Measurements from ENCODE around the gene SARDH. TPM values are rescaled to one million over a fixed set of nuclear protein-coding genes. Genes with fewer than 3 reads are reported as not detected.

Gene SARDH
- total RNA-seq, 1 experiment from 2014 or later = 5.6 TPM

DNA sequence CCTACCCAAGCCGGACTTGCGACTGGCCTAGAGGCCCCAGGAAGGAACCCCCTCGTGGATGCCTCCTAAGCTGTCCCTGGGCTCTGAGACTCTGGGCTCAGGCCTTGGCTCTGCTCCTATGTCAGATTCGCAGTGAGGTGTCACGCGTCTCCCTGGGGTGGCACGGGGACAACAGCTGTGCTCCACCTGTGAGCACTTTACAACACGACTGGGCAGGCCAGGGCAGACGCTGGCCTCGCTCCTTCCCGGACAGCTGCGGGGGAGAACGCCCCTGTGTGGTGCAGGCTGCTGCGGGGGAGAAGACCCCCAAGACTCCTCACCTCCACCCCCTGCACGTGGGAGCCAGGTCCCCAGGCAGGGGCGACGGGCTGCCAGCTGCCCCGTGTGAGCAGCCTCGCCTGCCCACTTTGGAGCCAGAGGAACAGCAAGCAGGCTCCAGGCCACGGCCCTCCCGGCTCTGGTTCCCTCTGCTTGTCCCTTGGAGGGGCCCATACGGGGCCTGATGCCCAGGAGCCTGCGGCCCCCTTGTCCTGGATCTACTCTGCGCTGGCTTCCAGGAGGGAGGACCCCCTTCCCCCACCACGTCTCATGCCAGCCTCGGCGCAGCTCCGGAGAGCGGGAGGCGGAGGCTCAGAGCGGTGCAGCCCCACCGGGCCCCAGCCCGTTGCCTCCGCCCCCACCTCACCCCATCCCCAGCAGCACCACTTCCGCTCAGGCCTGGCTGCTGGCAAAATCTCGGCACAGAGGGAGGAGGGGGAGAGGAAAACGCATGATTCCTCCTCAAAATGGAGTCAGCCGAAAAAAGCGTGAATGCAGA is 36.0 kb downstream of the SARDH start:
- Histone ChIP-seq H3K4me1 (ENCODE audit: control insufficient read depth in 1 of 2, insufficient read depth in 2 of 2, low read length in 2 of 2) (no peaks in the 10 kb centered on the region), H3K4me2 (ENCODE audit: low read length) (no peak overlapping the region), H4K20me1 (ENCODE audit: insufficient read depth) (no peaks in the 10 kb centered on the region), H2AFZ (ENCODE audit: low read depth, low read length, poor library complexity, severe bottlenecking) (no peak overlapping the region), H3K4me3 (replicated peaks in 1 of 2; ENCODE audit: low read depth in 1 of 2, low read length in 2 of 2) (no peak overlapping the region), H3K79me2 (ENCODE audit: insufficient read depth, low read length) (no peaks in the 10 kb centered on the region), H3K9me3 (ENCODE audit: control insufficient read depth in 1 of 2, insufficient read depth in 1 of 2, low read depth in 1 of 2, low read length in 2 of 2) (no peaks in the 10 kb centered on the region), H3K36me3 (ENCODE audit: control insufficient read depth in 1 of 2, insufficient read depth in 2 of 2, low read length in 2 of 2) (no peaks in the 10 kb centered on the region), H3K9me2 (ENCODE audit: insufficient read depth) (no peaks in the 10 kb centered on the region), H3K9ac (ENCODE audit: low read length) (no peak overlapping the region), H3K27me3 (ENCODE audit: insufficient read depth, low read length) (0 out of 2 replicates have a peak, but pooled peaks cover 3% of the 10 kb centered on the region), H3K27ac (ENCODE audit: low read depth, low read length) (no peak overlapping the region)
- POLR2A ChIA-PET = no interaction called here
- BruUV-seq (replicated peaks) = no TSS peak
- DNase-seq (ENCODE audit: low read depth, low spot score) (no peak), ATAC-seq (no peak)
- TF ChIP-seq, protein P1, sequence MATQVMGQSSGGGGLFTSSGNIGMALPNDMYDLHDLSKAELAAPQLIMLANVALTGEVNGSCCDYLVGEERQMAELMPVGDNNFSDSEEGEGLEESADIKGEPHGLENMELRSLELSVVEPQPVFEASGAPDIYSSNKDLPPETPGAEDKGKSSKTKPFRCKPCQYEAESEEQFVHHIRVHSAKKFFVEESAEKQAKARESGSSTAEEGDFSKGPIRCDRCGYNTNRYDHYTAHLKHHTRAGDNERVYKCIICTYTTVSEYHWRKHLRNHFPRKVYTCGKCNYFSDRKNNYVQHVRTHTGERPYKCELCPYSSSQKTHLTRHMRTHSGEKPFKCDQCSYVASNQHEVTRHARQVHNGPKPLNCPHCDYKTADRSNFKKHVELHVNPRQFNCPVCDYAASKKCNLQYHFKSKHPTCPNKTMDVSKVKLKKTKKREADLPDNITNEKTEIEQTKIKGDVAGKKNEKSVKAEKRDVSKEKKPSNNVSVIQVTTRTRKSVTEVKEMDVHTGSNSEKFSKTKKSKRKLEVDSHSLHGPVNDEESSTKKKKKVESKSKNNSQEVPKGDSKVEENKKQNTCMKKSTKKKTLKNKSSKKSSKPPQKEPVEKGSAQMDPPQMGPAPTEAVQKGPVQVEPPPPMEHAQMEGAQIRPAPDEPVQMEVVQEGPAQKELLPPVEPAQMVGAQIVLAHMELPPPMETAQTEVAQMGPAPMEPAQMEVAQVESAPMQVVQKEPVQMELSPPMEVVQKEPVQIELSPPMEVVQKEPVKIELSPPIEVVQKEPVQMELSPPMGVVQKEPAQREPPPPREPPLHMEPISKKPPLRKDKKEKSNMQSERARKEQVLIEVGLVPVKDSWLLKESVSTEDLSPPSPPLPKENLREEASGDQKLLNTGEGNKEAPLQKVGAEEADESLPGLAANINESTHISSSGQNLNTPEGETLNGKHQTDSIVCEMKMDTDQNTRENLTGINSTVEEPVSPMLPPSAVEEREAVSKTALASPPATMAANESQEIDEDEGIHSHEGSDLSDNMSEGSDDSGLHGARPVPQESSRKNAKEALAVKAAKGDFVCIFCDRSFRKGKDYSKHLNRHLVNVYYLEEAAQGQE (IDR thresholded peaks at IDR 0.05; ENCODE audit: low read depth) = no peak
- no peak for TF ChIP-seq EZH2 (IDR thresholded peaks at IDR 0.05)
- TF ChIP-seq EGR1 (IDR thresholded peaks at IDR 0.05; ENCODE audit: low read depth) = no peak
- no peak for TF ChIP-seq CEBPB (IDR thresholded peaks at IDR 0.05; ENCODE audit: low read depth)
- no peak for TF ChIP-seq YY1 (IDR thresholded peaks at IDR 0.05; ENCODE audit: extremely low read depth, insufficient replicate concordance, low read depth, low read length)
- TF ChIP-seq TCF7L2 (IDR thresholded peaks at IDR 0.05; ENCODE audit: borderline replicate concordance, extremely low read depth, insufficient read depth, insufficient read length) = no peak
- TF ChIP-seq ZFX (IDR thresholded peaks at IDR 0.05) = no peak
- TF ChIP-seq, protein P2, sequence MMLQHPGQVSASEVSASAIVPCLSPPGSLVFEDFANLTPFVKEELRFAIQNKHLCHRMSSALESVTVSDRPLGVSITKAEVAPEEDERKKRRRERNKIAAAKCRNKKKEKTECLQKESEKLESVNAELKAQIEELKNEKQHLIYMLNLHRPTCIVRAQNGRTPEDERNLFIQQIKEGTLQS (IDR thresholded peaks at IDR 0.05) = no peak
- TF ChIP-seq EZH2phosphoT487 (IDR thresholded peaks at IDR 0.05; ENCODE audit: borderline replicate concordance) = no peak
- no peak for TF ChIP-seq RAD21 (IDR thresholded peaks at IDR 0.05; ENCODE audit: low read depth)
- TF ChIP-seq FOSL1 (IDR thresholded peaks at IDR 0.05; ENCODE audit: low read depth) = no peak
- TF ChIP-seq ZNF274 (IDR thresholded peaks at IDR 0.05; ENCODE audit: low read depth, low read length) = no peak
- TF ChIP-seq SRF (IDR thresholded peaks at IDR 0.05; ENCODE audit: low read depth) = no peak
- TF ChIP-seq POLR2A (IDR thresholded peaks at IDR 0.05; ENCODE audit: borderline replicate concordance, extremely low read depth, insufficient read depth, insufficient read length) = no peak
- TF ChIP-seq, protein P3, sequence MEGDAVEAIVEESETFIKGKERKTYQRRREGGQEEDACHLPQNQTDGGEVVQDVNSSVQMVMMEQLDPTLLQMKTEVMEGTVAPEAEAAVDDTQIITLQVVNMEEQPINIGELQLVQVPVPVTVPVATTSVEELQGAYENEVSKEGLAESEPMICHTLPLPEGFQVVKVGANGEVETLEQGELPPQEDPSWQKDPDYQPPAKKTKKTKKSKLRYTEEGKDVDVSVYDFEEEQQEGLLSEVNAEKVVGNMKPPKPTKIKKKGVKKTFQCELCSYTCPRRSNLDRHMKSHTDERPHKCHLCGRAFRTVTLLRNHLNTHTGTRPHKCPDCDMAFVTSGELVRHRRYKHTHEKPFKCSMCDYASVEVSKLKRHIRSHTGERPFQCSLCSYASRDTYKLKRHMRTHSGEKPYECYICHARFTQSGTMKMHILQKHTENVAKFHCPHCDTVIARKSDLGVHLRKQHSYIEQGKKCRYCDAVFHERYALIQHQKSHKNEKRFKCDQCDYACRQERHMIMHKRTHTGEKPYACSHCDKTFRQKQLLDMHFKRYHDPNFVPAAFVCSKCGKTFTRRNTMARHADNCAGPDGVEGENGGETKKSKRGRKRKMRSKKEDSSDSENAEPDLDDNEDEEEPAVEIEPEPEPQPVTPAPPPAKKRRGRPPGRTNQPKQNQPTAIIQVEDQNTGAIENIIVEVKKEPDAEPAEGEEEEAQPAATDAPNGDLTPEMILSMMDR (IDR thresholded peaks at IDR 0.05 in 2 of 3, conservative IDR thresholded peaks at IDR 0.05 in 1 of 3; ENCODE audit: borderline replicate concordance in 1 of 3, insufficient read depth in 1 of 3, low read depth in 2 of 3, low read length in 2 of 3) = no peak
- TF ChIP-seq JUND (IDR thresholded peaks at IDR 0.05) = no peak
- TF ChIP-seq, protein P4, sequence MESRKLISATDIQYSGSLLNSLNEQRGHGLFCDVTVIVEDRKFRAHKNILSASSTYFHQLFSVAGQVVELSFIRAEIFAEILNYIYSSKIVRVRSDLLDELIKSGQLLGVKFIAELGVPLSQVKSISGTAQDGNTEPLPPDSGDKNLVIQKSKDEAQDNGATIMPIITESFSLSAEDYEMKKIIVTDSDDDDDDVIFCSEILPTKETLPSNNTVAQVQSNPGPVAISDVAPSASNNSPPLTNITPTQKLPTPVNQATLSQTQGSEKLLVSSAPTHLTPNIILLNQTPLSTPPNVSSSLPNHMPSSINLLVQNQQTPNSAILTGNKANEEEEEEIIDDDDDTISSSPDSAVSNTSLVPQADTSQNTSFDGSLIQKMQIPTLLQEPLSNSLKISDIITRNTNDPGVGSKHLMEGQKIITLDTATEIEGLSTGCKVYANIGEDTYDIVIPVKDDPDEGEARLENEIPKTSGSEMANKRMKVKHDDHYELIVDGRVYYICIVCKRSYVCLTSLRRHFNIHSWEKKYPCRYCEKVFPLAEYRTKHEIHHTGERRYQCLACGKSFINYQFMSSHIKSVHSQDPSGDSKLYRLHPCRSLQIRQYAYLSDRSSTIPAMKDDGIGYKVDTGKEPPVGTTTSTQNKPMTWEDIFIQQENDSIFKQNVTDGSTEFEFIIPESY (IDR thresholded peaks at IDR 0.05; ENCODE audit: extremely low read depth, insufficient replicate concordance, low read length) = no peak
- TF ChIP-seq POLR2AphosphoS5 (IDR thresholded peaks at IDR 0.05; ENCODE audit: low read depth, low read length) = no peak
- intact Hi-C loops (cut with micrococcal nuclease) = no loop called here
- CTCF ChIA-PET = no interaction called here
- RAD21 ChIA-PET (ENCODE audit: low non-redundant PET in 1 of 2, low total read pairs in 2 of 2, uncharacterized antibody in 2 of 2, unreplicated experiment in 2 of 2) = no interaction called here

Data from HCT116 (cell line).